ENCODE data around the gene INKA2. TPM values are rescaled to one million over a fixed set of nuclear protein-coding genes. Genes with fewer than 3 reads are reported as not detected.

The INKA2 gene
- total RNA-seq, 2 donors from 2014 or later: 3.8 to 7.3 TPM

DNA sequence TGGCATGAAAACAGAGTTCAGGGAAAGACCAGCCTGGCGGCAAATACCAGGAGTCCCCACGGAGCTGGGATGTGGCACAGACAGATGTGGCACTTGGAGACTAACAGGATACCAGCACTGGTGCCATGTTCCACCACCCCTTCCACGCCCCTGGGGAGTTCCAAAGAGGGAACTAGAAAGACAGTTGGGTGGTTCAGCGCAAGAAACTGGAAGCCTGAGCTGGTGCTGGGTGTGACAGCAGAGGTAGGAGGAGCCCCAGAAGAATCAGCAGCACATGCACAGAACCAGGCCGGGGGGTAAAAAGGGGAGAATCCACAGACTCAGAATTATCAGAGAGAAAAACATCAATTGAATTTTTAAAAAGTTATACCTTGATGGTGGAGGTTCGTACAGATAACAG lies 38.9 kb upstream of the INKA2 start:
- Histone ChIP-seq H3K36me3 (no peaks in the 10 kb centered on the region), H3K4me3 (no peak overlapping the region), H3K27ac (no peak overlapping the region), H3K27me3 (replicated peaks; ENCODE audit: insufficient read depth) (no peaks in the 10 kb centered on the region), H3K4me1 (ENCODE audit: control insufficient read depth in 1 of 2, low read depth in 2 of 2) (no peaks in the 10 kb centered on the region), H3K9me3 (no peaks in the 10 kb centered on the region)
- TF ChIP-seq, protein P1, sequence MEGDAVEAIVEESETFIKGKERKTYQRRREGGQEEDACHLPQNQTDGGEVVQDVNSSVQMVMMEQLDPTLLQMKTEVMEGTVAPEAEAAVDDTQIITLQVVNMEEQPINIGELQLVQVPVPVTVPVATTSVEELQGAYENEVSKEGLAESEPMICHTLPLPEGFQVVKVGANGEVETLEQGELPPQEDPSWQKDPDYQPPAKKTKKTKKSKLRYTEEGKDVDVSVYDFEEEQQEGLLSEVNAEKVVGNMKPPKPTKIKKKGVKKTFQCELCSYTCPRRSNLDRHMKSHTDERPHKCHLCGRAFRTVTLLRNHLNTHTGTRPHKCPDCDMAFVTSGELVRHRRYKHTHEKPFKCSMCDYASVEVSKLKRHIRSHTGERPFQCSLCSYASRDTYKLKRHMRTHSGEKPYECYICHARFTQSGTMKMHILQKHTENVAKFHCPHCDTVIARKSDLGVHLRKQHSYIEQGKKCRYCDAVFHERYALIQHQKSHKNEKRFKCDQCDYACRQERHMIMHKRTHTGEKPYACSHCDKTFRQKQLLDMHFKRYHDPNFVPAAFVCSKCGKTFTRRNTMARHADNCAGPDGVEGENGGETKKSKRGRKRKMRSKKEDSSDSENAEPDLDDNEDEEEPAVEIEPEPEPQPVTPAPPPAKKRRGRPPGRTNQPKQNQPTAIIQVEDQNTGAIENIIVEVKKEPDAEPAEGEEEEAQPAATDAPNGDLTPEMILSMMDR (IDR thresholded peaks at IDR 0.05): no peak
- DNase-seq (ENCODE audit: low spot score) (no peak), ATAC-seq (ENCODE audit: insufficient number of reproducible peaks, low FRiP score, low read depth) (no peak)

DNA sequence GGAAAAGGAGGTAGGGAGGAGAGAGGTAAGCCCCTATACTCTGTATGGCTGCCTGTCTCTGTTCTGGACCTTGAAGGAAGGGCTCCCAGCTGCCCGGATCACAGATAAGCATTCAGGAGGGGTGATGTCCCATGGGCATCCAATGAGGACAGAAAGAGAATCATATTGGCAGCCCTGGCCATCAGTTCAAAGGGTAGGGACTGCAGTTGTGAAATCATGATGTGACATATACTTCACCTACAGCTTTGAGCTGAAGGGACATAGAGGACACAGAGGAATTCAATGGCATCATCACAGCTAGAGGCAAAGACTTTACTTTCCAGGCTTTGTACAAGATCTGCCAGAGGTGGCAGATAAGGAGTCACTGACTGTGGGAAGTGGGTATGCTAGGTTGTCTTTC lies 38.1 kb upstream of the INKA2 start:
- no peak overlapping the region for H3K4me3 ChIP-seq
- no peaks in the 10 kb centered on the region for H3K9me3 ChIP-seq
- no peak for ATAC-seq (ENCODE audit: insufficient number of reproducible peaks, low FRiP score, low read depth)
- H3K4me1 ChIP-seq (ENCODE audit: control insufficient read depth in 1 of 2, low read depth in 2 of 2): no peaks in the 10 kb centered on the region
- TF ChIP-seq, protein P1 (IDR thresholded peaks at IDR 0.05): no peak
- DNase-seq (ENCODE audit: low spot score): no peak
- H3K27ac ChIP-seq: no peak overlapping the region
- no peaks in the 10 kb centered on the region for H3K36me3 ChIP-seq
- no peaks in the 10 kb centered on the region for H3K27me3 ChIP-seq (replicated peaks; ENCODE audit: insufficient read depth)

DNA sequence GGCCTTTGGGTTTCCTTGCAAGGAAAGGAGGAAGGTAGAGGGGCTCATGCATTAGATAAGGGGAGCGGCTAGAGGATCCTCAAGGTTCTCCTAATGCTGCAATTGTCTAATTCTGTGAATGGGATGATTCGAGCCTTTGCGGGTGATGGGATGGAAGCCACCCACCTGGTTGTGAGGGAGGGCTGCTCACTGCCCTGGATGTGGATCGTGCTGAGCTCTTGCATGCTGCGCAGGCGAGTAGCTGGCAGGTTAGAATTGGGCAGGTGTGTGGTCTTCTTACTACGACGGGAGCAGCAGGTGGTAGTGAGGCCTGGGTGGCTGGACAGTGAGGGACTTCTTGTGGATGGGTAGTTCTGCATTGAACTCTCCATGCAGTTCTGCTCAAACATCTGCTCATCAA lies 37.7 kb upstream of the INKA2 start:
- ATAC-seq (ENCODE audit: insufficient number of reproducible peaks, low FRiP score, low read depth) (no peak), DNase-seq (ENCODE audit: low spot score) (no peak)
- TF ChIP-seq, protein P1 (IDR thresholded peaks at IDR 0.05): no peak
- Histone ChIP-seq H3K36me3 (no peaks in the 10 kb centered on the region), H3K4me3 (no peak overlapping the region), H3K9me3 (no peaks in the 10 kb centered on the region), H3K4me1 (ENCODE audit: control insufficient read depth in 1 of 2, low read depth in 2 of 2) (no peaks in the 10 kb centered on the region), H3K27me3 (replicated peaks; ENCODE audit: insufficient read depth) (no peaks in the 10 kb centered on the region), H3K27ac (no peak overlapping the region)

DNA sequence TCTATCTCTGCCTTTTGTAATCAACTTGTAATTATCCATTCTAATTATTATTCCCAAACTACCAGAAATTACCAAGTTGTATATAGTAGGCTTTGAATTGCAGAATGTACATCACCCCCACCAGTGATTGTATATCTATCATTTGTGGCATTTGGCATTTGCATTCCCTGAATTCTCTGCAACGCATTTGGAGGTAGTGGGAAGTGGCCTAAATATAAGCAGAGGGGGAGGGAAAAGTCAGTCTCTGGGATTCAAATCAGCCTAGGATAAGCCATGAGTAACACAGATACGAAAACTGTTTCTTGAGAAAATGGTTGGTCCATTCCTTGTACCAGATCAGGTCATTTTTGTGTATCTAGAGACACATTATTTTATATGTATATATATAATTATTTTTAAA lies 37.2 kb upstream of the INKA2 start:
- no peak for ATAC-seq (ENCODE audit: insufficient number of reproducible peaks, low FRiP score, low read depth)

DNA sequence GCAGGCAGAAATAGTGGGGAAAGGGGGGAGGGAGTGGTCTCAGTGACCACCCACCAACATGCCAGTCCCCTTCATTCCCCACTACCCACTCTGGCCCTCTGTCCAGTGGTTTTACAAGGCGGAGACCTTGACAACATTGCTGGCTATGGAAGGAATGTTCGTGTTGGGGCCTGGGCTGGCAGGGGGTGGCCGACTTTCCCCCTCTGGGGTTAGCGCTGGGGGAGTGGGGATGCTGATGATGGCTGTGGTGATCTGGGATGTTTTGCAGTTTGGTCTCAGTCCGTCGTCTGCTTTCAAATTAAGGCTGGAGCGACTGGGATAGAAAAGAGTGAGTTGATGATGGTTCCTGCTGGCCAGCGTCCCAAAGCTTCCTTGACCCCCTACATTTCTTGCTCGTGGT lies 36.8 kb upstream of the INKA2 start:
- no peaks in the 10 kb centered on the region for H3K4me1 ChIP-seq (ENCODE audit: control insufficient read depth in 1 of 2, low read depth in 2 of 2)
- TF ChIP-seq, protein P1 (IDR thresholded peaks at IDR 0.05): no peak
- no peaks in the 10 kb centered on the region for H3K27me3 ChIP-seq (replicated peaks; ENCODE audit: insufficient read depth)
- no peak overlapping the region for H3K27ac ChIP-seq
- DNase-seq (ENCODE audit: low spot score): no peak
- H3K4me3 ChIP-seq: no peak overlapping the region
- ATAC-seq (ENCODE audit: insufficient number of reproducible peaks, low FRiP score, low read depth): no peak
- H3K36me3 ChIP-seq: no peaks in the 10 kb centered on the region
- no peaks in the 10 kb centered on the region for H3K9me3 ChIP-seq

More for the DNA sequence above, 37.2 kb upstream of the INKA2 start:
- DNase-seq (ENCODE audit: low spot score): no peak
- Histone ChIP-seq H3K27me3 (replicated peaks; ENCODE audit: insufficient read depth) (no peaks in the 10 kb centered on the region), H3K36me3 (no peaks in the 10 kb centered on the region), H3K27ac (no peak overlapping the region), H3K9me3 (no peaks in the 10 kb centered on the region), H3K4me3 (no peak overlapping the region), H3K4me1 (ENCODE audit: control insufficient read depth in 1 of 2, low read depth in 2 of 2) (no peaks in the 10 kb centered on the region)
- TF ChIP-seq, protein P1 (IDR thresholded peaks at IDR 0.05): no peak
